ENCODE measurements around the gene TXNDC2.
"Not testable (repeated sequence)": the region's sequence is repeated elsewhere in the genome, so short reads cannot be mapped to it uniquely, and the experiment has no call there.

Gene TXNDC2

GRCh38 chr18:9885170-9886004, at the start of gene TXNDC2:
Gene TXNDC2, plus strand, starts transcription at chr18:9885973. Its CDS starts 708 bp downstream, at chr18:9886681.
- DNase-seq, result no peak

GRCh38 chr18:9838144-9838877, 47.5 kb upstream of the TXNDC2 start:
- DNase-seq, result no peak

- no peak for DNase-seq
Measured at GRCh38 chr18:9839211-9839610, 46.6 kb upstream of the TXNDC2 start.

GRCh38 chr18:9839853-9840252, 45.9 kb upstream of the TXNDC2 start:
- no peak for DNase-seq

- DNase-seq, result no peak
Measured at GRCh38 chr18:9841752-9842151, 44.0 kb upstream of the TXNDC2 start.

- no peak for DNase-seq
Measured at GRCh38 chr18:9842448-9842847, 43.3 kb upstream of the TXNDC2 start.

GRCh38 chr18:9845256-9845655, 40.5 kb upstream of the TXNDC2 start:
- DNase-seq, result no peak

- no peak for DNase-seq
Measured at GRCh38 chr18:9846162-9846925, 39.4 kb upstream of the TXNDC2 start.

GRCh38 chr18:9848170-9848879, 37.4 kb upstream of the TXNDC2 start:
- no peak for DNase-seq

GRCh38 chr18:9849407-9850283, 36.1 kb upstream of the TXNDC2 start:
- DNase-seq, result no peak

- DNase-seq, result no peak
Measured at GRCh38 chr18:9850309-9850708, 35.5 kb upstream of the TXNDC2 start.

- DNase-seq, result no peak
Measured at GRCh38 chr18:9851511-9851910, 34.3 kb upstream of the TXNDC2 start.

GRCh38 chr18:9852266-9853081, 33.3 kb upstream of the TXNDC2 start:
- DNase-seq, result no peak

GRCh38 chr18:9854801-9855676, 30.7 kb upstream of the TXNDC2 start:
- no peak for DNase-seq

- no peak for DNase-seq
Measured at GRCh38 chr18:9855681-9856080, 30.1 kb upstream of the TXNDC2 start.

- DNase-seq, result no peak
Measured at GRCh38 chr18:9856092-9856491, 29.7 kb upstream of the TXNDC2 start.

- not testable (repeated sequence) for DNase-seq
Measured at GRCh38 chr18:9857479-9857998, 28.2 kb upstream of the TXNDC2 start.

- DNase-seq, result no peak
Measured at GRCh38 chr18:9858642-9859041, 27.1 kb upstream of the TXNDC2 start.

GRCh38 chr18:9859232-9859631, 26.5 kb upstream of the TXNDC2 start:
- DNase-seq, result no peak
